ENCODE data around the gene KBTBD13. TPM values are rescaled to one million over a fixed set of nuclear protein-coding genes. Genes with fewer than 3 reads are reported as not detected.
A peak's percentile ranks its signal among the peaks of the same experiment; 100 is the strongest.
"Not testable (repeated sequence)": the region's sequence is repeated elsewhere in the genome, so short reads cannot be mapped to it uniquely, and the experiment has no call there.

Gene KBTBD13
- total RNA-seq, result not detected

DNA sequence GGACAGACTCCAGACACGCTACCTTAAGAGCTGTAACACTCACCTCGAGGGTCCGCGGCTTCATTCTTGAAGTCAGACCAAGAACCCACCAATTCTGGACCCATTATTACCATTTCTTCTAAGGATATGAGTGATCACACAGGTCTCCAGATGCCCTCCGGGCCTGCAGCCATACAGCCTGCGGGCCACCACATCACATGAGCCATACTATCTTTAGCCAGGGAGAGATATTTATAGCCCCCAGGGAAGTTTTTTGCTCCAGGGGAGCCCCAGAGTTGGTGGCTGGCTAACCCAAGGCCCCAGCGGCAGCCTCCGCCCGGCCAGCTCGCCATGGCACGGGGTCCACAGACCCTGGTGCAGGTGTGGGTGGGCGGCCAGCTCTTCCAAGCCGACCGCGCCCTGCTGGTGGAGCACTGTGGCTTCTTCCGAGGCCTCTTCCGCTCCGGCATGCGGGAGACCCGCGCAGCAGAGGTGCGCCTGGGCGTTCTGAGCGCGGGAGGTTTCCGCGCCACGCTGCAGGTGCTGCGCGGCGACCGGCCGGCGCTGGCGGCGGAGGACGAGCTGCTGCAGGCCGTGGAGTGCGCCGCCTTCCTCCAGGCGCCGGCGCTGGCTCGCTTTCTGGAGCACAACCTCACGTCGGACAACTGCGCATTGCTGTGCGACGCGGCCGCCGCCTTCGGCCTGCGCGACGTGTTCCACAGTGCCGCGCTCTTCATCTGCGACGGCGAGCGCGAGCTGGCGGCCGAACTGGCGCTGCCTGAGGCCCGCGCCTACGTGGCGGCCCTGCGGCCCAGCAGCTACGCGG, at the start of gene KBTBD13:
TSS of gene KBTBD13 (plus strand) at position 261 of the 805 bp plus-strand sequence. CDS start at position 331, 70 bp downstream.
- no peaks in the 10 kb centered on the region for H3K36me3 Mint-ChIP-seq
- no peak for ATAC-seq
- no peak within 1 kb of the TSS for H3K27ac Mint-ChIP-seq
- no peak for DNase-seq (ENCODE audit: low spot score in 2 of 2)
- no peaks in the 10 kb centered on the region for H3K9me3 Mint-ChIP-seq

DNA sequence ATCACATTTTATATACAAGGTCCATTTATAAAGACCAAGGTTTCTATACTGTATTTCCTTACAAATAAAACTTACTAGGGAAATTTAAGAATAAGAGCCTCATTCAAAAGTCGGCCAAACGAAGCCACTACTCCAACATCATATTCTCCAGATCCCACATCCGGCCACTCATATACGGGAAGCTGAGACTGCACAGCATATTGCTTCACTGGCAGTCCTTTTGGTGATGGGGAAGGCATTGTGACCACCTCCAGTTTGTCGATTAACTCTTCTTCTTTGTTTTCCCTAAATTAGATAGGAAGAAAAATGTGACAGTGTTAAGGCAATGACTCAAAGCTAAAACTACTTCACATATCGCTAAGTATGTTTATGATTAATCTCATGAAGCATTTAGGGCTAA, 49.8 kb upstream of the KBTBD13 start:
- Mint-ChIP-seq H3K36me3 (peaks cover 7 to 12% of the 10 kb centered on the region in 2 donors), H3K9me3 (no peaks in the 10 kb centered on the region), H3K27ac (no peak overlapping the region)
- no peak for ATAC-seq
- DNase-seq (ENCODE audit: low spot score in 2 of 2), result no peak

DNA sequence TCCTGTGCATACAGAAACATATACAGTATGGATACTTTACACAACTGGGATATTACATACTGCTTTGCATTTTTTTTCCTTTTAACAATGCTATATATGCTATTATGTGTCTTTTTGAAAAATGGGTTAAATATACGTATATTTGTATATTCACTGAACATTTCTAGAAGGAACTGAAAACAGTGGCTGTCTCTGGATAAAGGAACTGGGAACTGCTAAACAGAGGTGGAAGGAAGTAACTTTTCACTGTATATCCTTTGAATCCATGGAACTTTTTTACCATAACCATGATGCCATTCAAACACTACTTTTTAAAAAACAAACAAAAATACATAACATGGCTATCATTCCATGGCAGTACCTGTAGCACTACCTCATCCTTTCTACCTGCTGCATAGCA, 49.0 kb upstream of the KBTBD13 start:
- peaks cover 7 to 12% of the 10 kb centered on the region in 2 donors for H3K36me3 Mint-ChIP-seq
- no peak for ATAC-seq
- no peak for DNase-seq (ENCODE audit: low spot score in 2 of 2)
- no peak overlapping the region for H3K27ac Mint-ChIP-seq
- H3K9me3 Mint-ChIP-seq, result no peaks in the 10 kb centered on the region

DNA sequence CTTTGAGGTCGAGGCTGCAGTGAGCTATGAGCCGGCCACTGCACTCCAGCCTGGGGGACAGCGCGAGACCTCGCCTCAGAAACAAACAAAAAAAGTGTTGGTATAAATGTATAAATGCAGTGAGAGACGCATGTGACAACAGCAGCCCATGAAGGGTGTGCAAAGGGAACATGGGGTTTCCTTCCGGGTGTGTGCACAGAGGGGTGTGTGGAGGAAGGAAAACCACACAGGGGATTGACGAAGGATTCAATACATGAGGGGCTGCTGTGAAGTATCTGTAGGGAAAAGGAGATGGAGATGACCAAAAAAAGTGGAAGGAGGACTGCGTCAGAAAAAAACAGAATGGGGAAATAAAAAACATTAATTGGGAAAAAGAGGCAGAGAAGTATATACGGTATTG, 48.2 kb upstream of the KBTBD13 start:
- Mint-ChIP-seq H3K36me3 (peaks cover 7 to 12% of the 10 kb centered on the region in 2 donors), H3K9me3 (no peaks in the 10 kb centered on the region), H3K27ac (peak overlapping the region; percentile 76 to 94)
- ATAC-seq (no peak), DNase-seq (ENCODE audit: low spot score in 2 of 2) (no peak)

DNA sequence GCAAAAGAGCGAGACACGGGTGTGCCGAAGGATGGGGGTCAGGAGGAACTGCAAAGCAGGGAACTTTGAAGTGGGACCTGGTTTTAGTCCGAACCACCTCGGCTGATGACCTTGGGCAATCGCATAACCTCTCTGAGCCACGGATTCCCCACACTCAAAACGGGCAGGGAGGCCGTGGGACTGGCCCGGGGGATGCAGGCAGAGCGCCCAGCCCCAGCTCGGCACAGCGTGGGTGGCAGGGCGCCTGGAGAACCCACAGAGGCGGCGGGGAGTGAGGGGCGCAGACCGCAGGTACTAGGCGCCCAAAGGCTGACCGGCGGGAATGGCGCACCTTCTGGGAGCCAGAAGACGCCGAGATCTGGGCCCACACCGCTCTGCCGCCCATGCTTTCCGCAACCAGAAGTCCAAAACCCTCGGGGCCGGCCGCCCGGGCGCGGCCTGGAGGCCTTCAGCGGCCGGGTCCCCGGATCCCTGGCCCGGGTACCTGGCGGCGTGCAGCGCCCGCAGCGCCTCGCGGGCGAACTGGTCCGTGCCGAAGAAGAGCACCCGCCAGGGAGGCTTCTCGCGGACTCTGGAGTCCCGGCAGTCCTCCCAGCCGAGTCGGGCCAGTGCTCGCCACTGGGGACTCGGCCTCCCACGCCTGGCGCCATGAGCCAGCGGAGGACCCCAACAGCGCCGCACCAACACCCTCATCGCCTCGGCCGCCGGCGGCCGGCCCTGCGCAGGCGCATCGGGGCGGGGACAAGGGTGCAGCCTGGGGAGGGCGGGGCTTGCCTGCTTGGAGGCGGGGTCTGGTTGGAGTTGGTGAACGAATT, 47.4 kb upstream of the KBTBD13 start, which contains the start of gene MTFMT:
TSS of gene MTFMT (minus strand) at position 719 of the 815 bp plus-strand sequence. CDS start at position 693, 26 bp downstream.
- Mint-ChIP-seq H3K27ac (peak within 1 kb of the TSS; percentile 76 to 94), H3K9me3 (no peaks in the 10 kb centered on the region)
- ATAC-seq, result peak; percentile 92 to 95

DNA sequence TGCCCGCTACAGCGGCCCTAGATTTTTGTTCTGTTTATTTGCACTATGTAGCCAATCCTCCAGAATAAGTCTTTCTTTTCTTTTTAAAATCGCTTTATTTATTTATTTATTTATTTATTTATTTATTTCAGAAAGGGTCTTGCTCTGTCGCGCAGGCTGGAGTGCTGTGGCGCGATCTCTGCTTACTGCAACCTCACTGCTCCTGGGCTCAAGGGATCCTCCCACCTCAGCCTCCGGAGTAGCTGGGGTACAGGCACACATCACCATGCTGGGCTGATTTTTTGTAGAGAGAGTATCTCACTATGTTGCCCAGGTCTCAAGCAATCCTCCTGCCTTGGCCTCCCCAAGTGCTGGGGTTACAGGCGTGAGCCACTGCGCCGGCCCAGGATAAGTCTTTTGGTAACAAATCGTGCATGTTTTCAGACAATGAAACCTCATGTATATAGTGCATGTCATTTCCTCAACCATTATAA, 46.8 kb upstream of the KBTBD13 start:
- ATAC-seq (peak in 1 of 2 donors; percentile 14), DNase-seq (ENCODE audit: low spot score in 2 of 2) (no peak)
- peaks cover 7 to 8% of the 10 kb centered on the region in 2 donors for H3K36me3 Mint-ChIP-seq
- no peaks in the 10 kb centered on the region for H3K9me3 Mint-ChIP-seq
- H3K27ac Mint-ChIP-seq, result no peak overlapping the region

More for the DNA sequence above, 47.4 kb upstream of the KBTBD13 start, which contains the start of gene MTFMT:
- H3K36me3 Mint-ChIP-seq, result peaks cover 7 to 12% of the 10 kb centered on the region in 2 donors
- peak; percentile 86 to 96 for DNase-seq (ENCODE audit: low spot score in 2 of 2)

DNA sequence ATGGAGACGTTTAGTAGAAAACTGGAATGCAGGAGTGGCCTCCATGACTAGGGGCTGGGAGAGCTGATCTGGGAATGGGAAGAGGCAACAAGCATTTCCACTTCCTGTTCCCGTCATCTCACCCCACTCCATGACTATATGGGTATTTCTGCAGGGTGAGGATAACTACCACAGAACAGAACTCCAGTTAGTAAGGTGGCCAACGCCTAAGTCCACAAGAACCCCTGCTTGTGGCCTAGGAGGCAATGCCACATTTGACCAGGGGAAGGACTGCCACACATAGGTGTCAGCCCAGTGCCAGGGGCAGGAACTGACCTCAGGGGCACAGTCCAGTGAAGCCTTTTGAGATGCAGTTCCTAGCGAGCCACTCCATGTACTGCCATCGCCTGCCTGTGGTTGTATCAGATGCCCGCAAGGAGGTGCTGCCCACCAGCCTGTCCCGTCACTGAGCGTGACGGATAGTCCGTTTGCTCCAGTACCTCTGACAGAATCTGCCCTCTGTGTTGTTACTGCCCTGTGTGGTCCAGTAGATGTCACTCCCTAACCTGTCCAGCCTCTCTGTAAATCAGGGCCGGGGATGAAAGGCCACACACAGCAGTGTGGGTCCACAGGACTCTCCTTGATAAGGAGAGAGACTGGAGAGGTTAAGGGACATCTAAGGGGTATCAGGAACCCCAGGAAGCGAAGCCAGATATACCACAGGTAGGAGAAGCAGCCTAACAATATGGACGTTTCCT, 43.6 kb upstream of the KBTBD13 start:
- ATAC-seq, result peak; percentile 35 to 66
- Mint-ChIP-seq H3K36me3 (peaks cover 6% of the 10 kb centered on the region in 2 donors), H3K9me3 (no peaks in the 10 kb centered on the region), H3K27ac (no peak overlapping the region)
- peak in 1 of 2 donors; percentile 48 for DNase-seq (ENCODE audit: low spot score in 2 of 2)

DNA sequence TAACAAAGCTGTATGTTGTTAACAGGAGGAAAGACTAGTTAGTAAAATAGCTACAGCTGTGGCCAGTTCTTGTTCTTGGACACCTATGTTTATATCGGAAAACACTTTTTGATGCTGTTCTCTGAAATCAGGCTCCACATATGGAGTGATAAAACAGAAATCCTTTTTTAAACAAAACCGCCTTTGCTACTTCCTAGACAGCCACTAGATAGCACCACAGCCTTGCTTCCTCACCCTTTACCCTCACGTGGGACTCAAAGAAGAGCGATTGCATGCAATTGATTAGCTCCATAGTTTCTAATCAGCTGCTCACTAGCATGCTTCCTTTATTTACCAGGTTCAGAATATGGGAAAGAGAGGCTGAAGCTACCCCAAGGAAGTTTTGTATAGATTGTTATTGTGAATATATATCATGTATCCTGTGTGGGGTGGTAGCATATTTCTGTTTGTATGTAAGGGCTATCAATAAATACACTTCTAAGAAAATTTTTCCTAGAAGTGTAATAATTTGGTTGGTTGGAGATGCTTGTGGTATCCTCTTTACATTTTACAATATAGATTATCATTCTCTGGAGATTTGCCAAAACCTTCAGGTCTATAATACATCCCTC, 42.8 kb upstream of the KBTBD13 start:
- Mint-ChIP-seq H3K27ac (no peak overlapping the region), H3K36me3 (no peaks in the 10 kb centered on the region), H3K9me3 (no peaks in the 10 kb centered on the region)
- DNase-seq (ENCODE audit: low spot score in 2 of 2) (no peak), ATAC-seq (peak in 1 of 2 donors; percentile 36)

DNA sequence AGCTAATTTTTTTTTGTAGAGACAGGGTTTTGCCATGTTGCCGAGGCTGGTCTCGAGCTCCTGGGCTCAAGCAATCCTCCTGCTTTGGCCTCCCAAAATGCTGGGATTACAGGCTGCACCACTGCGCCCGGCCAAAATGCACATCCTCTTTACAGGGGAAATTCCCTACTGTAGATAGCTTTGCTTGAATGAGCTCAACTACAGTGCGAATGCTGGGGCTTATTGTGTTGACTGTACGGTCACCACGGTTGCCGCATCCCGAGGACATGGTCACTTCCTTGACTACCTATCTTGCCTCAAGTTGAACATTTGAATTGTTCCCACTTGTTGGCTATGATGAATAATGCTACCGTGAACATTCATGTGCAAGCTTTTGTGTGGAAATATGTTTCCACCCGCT, 41.8 kb upstream of the KBTBD13 start:
- no peak overlapping the region for H3K27ac Mint-ChIP-seq
- H3K36me3 Mint-ChIP-seq, result no peaks in the 10 kb centered on the region
- no peaks in the 10 kb centered on the region for H3K9me3 Mint-ChIP-seq
- DNase-seq (ENCODE audit: low spot score in 2 of 2), result no peak
- ATAC-seq, result no peak

DNA sequence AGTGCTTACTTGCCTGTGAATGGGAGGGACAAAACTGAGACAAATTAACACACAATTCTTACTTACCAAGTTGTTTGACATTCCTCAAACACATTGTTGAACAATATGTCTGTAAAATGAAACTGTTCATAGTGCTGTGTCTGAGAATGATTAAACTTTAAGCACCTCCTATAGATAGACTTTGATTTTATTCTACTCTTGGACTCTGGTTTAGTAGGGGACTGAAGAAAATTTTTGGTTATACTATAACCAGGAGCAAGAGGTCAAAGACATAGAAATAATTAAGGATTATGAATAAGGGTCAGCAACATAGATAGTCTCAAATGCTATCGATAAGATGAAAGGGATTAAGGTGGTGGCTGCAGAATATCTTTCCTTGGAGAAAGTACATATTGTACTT, 39.2 kb upstream of the KBTBD13 start:
- Mint-ChIP-seq H3K9me3 (no peaks in the 10 kb centered on the region), H3K27ac (no peak overlapping the region), H3K36me3 (no peaks in the 10 kb centered on the region)
- DNase-seq (ENCODE audit: low spot score in 2 of 2), result no peak
- ATAC-seq, result no peak

DNA sequence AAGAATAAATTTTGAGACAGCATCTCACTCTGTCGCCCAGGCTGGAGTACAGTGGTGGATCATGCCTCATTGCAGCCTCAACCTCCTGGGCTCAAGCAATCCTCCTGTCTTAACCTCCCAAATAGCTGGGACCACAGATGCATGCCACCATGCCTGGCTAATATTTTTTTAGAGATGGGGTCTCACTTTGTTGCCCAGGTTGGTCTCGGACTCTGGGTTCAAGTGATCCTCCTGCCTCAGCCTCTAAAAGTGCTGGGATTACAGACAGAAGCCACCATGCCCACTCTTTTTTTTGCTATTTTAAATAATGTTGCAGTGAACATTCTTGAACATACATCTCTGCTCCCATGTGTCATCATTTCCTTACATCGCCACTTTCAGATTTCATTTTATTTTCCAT, 38.1 kb upstream of the KBTBD13 start:
- no peak overlapping the region for H3K27ac Mint-ChIP-seq
- DNase-seq (ENCODE audit: low spot score in 2 of 2) (no peak), ATAC-seq (no peak)
- no peaks in the 10 kb centered on the region for H3K36me3 Mint-ChIP-seq
- H3K9me3 Mint-ChIP-seq, result no peaks in the 10 kb centered on the region

DNA sequence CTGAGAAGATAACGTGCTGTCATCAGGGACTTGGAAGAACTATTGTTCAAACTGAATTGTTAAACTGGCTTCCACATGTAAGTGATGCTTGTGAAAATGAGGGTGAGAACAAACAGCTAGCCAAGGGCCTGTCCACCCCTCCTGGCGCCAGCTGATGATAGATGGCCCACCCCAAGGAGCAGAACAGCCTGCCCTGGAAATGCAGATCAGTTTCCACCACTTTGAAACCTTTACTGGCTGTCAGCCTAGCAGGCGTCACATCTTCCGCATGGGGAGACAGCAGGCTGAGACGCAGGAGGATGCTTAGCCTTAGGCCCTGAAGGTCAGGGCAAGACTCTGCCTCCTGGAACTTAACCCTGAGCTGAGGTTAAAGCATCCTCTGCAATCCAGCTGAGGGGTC, 37.7 kb upstream of the KBTBD13 start:
- ATAC-seq, result no peak
- Mint-ChIP-seq H3K9me3 (no peaks in the 10 kb centered on the region), H3K36me3 (no peaks in the 10 kb centered on the region), H3K27ac (no peak overlapping the region)
- DNase-seq (ENCODE audit: low spot score in 2 of 2), result no peak

DNA sequence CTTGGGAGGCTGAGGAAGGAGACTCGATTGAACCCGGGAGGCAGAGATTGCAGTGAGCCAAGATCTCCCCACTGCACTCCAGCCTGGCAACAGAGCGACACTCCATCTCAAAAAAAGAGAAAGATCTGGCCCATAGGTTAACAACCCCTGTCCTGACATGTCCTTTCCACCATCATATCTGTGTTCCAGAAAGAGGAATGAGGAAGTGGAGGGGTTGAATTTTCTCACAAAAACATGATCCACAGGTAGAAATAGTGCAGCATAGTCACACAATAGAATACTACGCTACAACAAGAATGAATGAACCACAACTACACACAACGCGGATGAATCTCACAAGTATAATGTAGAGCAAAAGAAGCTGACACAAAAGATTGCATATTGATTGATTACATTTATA, 36.1 kb upstream of the KBTBD13 start:
- Mint-ChIP-seq H3K27ac (no peak overlapping the region), H3K36me3 (no peaks in the 10 kb centered on the region), H3K9me3 (no peaks in the 10 kb centered on the region)
- ATAC-seq (no peak), DNase-seq (ENCODE audit: low spot score in 2 of 2) (no peak)

DNA sequence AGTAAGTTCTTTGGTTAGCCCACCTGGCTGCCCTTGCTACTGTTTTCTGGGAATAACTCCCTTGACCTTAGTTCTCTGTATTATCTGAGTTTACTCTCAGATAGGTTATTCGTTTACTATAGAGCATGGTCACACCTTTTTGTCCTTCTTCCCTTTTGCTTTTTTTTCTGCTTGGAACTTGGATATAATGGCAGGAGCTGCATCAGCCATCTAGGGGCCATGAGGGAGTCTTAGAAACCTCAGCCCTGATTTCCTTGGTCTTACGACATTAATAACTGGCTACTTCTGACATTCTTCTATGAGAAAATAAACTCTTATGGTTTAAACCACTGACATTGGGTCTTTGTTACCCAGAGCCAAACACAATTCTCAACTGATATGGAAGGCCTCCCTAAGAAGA, 34.8 kb upstream of the KBTBD13 start:
- H3K9me3 Mint-ChIP-seq, result no peaks in the 10 kb centered on the region
- no peak for ATAC-seq
- H3K36me3 Mint-ChIP-seq, result no peaks in the 10 kb centered on the region
- no peak overlapping the region for H3K27ac Mint-ChIP-seq
- DNase-seq (ENCODE audit: low spot score in 2 of 2), result no peak

DNA sequence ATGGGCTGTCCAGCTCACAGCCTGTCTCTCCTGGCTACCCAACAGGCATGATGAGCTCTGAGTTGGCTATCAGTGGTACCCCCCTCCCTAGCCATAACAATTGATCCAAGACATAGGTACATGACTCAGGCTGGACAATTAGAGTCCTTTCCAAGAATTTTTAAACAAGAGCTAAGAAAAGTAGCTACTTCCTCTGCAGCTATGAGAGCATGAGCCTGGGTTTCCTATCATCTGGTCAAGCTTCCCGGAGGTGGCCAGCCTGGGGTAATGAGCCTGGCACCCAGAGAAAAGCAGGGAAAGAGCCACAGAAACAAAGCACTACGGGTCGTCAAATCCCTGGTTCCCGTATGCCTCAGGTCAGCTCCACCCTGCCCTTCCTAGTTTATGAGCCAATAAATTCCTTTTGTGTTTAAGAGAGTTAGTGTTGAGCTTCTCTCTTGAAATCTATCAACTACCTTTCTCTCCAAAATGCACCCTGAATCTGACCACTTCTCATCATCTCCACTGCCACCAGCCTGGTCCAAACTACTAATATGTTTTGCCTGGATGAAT, 33.7 kb upstream of the KBTBD13 start:
- ATAC-seq, result no peak
- H3K27ac Mint-ChIP-seq, result peak overlapping the region in 1 of 2 donors; percentile 50
- DNase-seq (ENCODE audit: low spot score in 2 of 2), result no peak
- no peaks in the 10 kb centered on the region for H3K36me3 Mint-ChIP-seq
- H3K9me3 Mint-ChIP-seq, result no peaks in the 10 kb centered on the region

DNA sequence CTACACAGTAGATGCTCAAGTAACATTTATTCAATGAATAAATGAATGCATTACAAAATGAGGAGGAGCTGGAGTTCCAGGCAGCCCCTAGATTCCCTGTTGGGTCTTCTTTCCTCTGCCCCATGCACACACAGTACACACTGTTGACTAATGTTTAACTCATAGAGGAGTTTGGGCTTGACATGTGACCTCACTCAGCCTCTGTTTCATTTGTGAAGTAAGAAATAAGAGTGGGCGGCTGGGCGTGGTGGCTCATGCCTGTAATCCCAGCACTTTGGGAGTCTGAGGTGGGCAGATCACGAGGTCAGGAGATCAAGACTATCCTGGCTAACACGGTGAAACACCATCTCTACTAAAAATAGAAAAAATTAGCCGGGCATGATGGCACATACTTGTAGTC, 32.3 kb upstream of the KBTBD13 start:
- peak overlapping the region in 1 of 2 donors; percentile 4 for H3K27ac Mint-ChIP-seq
- not testable (repeated sequence) for DNase-seq (ENCODE audit: low spot score in 2 of 2); H3K36me3 Mint-ChIP-seq; H3K9me3 Mint-ChIP-seq
- ATAC-seq, result peak; percentile 69 to 82
